GM12892 (cell line): Measurements from ENCODE around the gene MARK3.

Experiments used
- POLR2A ChIP-seq: IDR thresholded peaks from 2 replicates; pipeline ENCODE4 v1.6.1; 2011; ENCODE audit warnings: low read depth, low read length, control low read depth
- POLR2AphosphoS5 ChIP-seq: IDR thresholded peaks from 2 replicates; pipeline ENCODE4 v1.6.1; 2011; ENCODE audit warnings: low read depth, low read length, control low read depth
- TAF1 ChIP-seq: IDR thresholded peaks from 2 replicates; pipeline ENCODE4 v1.6.1; 2011; ENCODE audit warnings: low read depth, mild to moderate bottlenecking, control low read depth, low read length, borderline replicate concordance

DNA sequence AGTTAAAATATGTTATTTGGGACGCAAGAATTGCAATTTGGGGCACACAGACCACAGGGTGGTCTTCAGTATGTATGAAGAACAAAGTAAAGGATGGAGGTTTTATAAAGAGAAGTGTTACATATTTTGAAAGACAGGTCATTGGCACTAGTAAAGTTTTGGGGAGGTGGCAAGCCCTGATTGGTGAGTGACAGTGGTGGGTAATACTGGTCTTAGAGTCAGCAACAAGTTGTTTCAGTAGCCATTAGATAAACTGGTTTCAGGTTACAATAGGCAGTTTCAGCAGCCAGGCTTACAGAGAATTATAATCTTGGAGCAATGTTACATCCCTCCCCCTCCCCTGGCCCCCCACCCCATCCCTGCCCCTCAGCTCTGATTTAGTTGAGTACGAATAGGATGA is 17.5 kb downstream of the MARK3 start:
- TF ChIP-seq TAF1 (no peak), POLR2A (no peak), POLR2AphosphoS5 (no peak)
